ENCODE data around the gene ABCC6. TPM values are rescaled to one million over a fixed set of nuclear protein-coding genes. Genes with fewer than 3 reads are reported as not detected.

The ABCC6 gene
- total and polyA plus RNA-seq, 8 donors: 4.1 to 95.6 (median 11.5) TPM

DNA sequence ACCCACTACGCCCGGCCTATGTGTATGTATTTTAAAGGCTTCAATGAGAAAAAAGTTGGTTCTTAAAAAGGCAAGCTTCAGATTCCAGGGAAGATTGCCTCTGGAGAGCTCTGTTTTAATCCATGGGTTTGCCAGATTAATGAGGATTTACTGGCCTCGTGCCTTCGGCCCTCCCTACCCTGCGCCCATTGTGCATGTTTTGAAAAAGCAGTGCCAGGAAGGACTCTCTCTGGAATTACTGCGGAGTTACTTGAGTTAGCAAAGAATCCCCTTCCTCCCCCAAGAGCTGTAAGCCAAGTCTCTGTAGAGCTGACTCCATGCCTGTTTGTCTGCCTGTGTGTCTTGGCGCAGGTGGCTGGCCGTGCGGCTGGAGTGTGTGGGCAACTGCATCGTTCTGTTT, 98.9 kb downstream of the ABCC6 start:
- Histone ChIP-seq H3K27ac (peak overlapping the region in 2 of 5 donors; percentile 5 to 74), H3K27me3 (no peaks in the 10 kb centered on the region), H3K36me3 (peaks cover 32 to 96% (median 89%) of the 10 kb centered on the region in 4 donors), H3K4me3 (no peak overlapping the region), H3K4me1 (peaks cover 0 to 20% (median 9%) of the 10 kb centered on the region in 4 donors), H3K9me3 (peaks cover 0 to 12% (median 4%) of the 10 kb centered on the region in 4 donors)
- TF ChIP-seq, protein P1, sequence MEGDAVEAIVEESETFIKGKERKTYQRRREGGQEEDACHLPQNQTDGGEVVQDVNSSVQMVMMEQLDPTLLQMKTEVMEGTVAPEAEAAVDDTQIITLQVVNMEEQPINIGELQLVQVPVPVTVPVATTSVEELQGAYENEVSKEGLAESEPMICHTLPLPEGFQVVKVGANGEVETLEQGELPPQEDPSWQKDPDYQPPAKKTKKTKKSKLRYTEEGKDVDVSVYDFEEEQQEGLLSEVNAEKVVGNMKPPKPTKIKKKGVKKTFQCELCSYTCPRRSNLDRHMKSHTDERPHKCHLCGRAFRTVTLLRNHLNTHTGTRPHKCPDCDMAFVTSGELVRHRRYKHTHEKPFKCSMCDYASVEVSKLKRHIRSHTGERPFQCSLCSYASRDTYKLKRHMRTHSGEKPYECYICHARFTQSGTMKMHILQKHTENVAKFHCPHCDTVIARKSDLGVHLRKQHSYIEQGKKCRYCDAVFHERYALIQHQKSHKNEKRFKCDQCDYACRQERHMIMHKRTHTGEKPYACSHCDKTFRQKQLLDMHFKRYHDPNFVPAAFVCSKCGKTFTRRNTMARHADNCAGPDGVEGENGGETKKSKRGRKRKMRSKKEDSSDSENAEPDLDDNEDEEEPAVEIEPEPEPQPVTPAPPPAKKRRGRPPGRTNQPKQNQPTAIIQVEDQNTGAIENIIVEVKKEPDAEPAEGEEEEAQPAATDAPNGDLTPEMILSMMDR (IDR thresholded peaks at IDR 0.05): no peak
- TF ChIP-seq EP300 (IDR thresholded peaks at IDR 0.05) (no peak), POLR2A (IDR thresholded peaks at IDR 0.05) (no peak), POLR2AphosphoS5 (IDR thresholded peaks at IDR 0.05) (no peak)
- WGBS, 5 donors: 76 to 96% (median 90%) methylated on average over 10 of the region's 10 CpGs
- DNase-seq: no peak
- intact Hi-C loops (cut with DNase I; ENCODE audit: low total_unique reads): loop anchor here (5.0 to 10.0 kb wide), 2 partner anchors 90 to 247 kb away; no protein-coding TSS in a partner anchor

DNA sequence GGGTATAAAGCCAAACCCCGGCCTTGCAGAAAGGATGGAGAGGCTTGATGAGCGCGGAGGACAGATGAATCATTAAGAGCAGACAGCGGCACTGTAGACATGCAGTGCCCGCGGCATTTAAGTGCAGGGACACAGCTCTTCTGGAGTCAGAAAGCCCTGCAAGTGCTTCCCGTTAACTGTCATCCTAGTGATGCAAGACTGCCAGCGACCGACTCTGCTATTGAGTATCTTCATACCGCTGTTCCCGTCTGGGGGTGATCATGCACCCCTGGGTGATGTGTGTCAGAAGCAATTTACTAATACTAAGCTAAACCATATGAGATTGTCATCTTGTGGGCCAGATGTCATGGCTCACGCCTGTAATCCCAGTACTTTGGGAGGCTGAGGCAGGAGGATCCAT, 101.0 kb downstream of the ABCC6 start:
- WGBS, 5 donors: 91 to 96% (median 95%) methylated on average over 12 of the region's 12 CpGs
- TF ChIP-seq POLR2A (IDR thresholded peaks at IDR 0.05): no peak
- TF ChIP-seq EP300 (IDR thresholded peaks at IDR 0.05): no peak
- TF ChIP-seq, protein P1 (IDR thresholded peaks at IDR 0.05): no peak
- no peak for TF ChIP-seq POLR2AphosphoS5 (IDR thresholded peaks at IDR 0.05)
- intact Hi-C loops (cut with DNase I; ENCODE audit: low total_unique reads): loop anchor here (5.0 to 10.0 kb wide), 2 partner anchors 87 to 245 kb away; no protein-coding TSS in a partner anchor
- Histone ChIP-seq H3K4me3 (no peak overlapping the region), H3K27me3 (no peaks in the 10 kb centered on the region), H3K4me1 (peaks cover 0 to 19% (median 10%) of the 10 kb centered on the region in 4 donors), H3K36me3 (peaks cover 31 to 97% (median 92%) of the 10 kb centered on the region in 4 donors), H3K9me3 (peaks cover 0 to 12% (median 4%) of the 10 kb centered on the region in 4 donors), H3K27ac (no peak overlapping the region)
- no peak for DNase-seq

DNA sequence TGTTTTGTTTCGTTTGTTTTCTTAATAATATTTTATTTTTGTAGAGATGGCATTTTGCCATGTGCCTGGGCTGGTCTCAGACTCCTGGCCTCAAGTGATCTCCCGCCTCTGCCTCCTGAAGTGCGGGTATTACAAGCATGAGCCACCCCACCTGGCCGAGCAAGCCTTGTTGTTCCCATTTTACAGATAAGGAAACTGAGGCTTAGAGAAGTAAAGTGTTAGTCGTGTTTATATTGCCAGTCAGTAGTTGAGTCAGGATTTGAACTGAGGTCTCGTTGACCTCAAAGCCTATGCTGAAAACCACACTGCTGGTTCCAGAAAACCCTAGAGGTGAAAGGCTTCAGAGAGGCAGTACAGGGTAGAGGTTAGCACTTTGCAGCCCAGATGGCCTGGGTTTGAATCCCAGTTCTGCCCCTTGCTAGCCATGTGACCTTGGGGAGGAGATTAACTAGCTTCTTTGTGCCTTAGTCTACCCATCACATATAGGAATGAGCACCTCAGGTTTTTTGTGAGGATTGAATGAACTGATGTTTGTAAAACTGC, 102.0 kb downstream of the ABCC6 start:
- peak overlapping the region in 4 of 5 donors; percentile 43 to 73 (median 69) for H3K27ac ChIP-seq
- intact Hi-C loops (cut with DNase I; ENCODE audit: low total_unique reads): loop anchor here (5.0 to 10.0 kb wide), 2 partner anchors 86 to 244 kb away; no protein-coding TSS in a partner anchor
- 75 to 83% (median 78%) methylated on average over 6 of the region's 6 CpGs for WGBS, 5 donors
- no peak overlapping the region for H3K4me3 ChIP-seq
- no peaks in the 10 kb centered on the region for H3K27me3 ChIP-seq
- H3K36me3 ChIP-seq: peaks cover 41 to 97% (median 92%) of the 10 kb centered on the region in 4 donors
- TF ChIP-seq, protein P1 (IDR thresholded peaks at IDR 0.05): no peak
- TF ChIP-seq POLR2A (IDR thresholded peaks at IDR 0.05): no peak
- TF ChIP-seq EP300 (IDR thresholded peaks at IDR 0.05): no peak
- no peak for TF ChIP-seq POLR2AphosphoS5 (IDR thresholded peaks at IDR 0.05)
- peaks cover 0 to 17% (median 10%) of the 10 kb centered on the region in 4 donors for H3K4me1 ChIP-seq
- peaks cover 0 to 12% (median 4%) of the 10 kb centered on the region in 4 donors for H3K9me3 ChIP-seq
- no peak for DNase-seq

DNA sequence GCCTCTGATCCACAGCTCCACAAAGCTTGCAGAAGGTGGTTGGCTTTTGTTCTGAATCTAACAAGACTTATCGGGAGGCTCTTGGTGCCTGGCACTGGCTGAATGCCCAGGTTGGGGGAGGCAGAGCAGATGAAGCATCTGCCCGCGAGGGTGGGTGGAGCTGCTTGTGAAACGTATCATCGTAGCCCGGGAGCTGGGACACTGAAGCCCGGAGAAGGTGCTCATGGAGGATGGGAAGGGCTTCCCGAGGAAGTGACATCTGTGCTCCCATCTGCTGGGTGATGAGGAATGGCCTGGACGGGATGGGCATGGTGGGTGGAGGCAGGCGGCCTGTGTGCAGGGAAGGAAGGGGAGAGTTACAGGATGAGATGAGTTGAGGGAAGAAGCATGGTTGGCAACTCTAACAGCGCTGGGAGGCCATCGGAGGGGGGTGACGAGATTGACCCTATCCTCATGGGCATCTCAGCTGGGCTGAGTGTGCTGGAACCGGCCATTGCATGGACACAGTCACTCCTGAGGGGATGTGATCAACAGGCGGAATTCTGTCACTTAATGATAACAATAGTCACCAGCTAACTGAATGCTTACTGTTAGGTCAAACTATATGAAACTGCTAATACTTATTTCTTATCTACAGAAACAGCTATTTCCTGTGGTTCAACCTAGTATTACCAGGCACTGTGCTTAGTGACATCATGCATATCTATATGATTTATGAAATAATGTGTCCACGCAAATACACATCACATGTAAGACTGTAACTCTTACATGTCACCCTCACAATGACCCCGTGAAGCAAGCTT, 102.7 kb downstream of the ABCC6 start:
- H3K4me1 ChIP-seq: peaks cover 0 to 17% (median 10%) of the 10 kb centered on the region in 4 donors
- WGBS, 5 donors: 53 to 59% (median 56%) methylated on average over 16 to 17 of the region's 17 CpGs
- H3K9me3 ChIP-seq: peaks cover 0 to 12% (median 4%) of the 10 kb centered on the region in 4 donors
- TF ChIP-seq, protein P1 (IDR thresholded peaks at IDR 0.05): no peak
- TF ChIP-seq POLR2A (IDR thresholded peaks at IDR 0.05) (no peak), POLR2AphosphoS5 (IDR thresholded peaks at IDR 0.05) (peak in 1 of 3 donors; percentile 33), EP300 (IDR thresholded peaks at IDR 0.05) (no peak)
- H3K27me3 ChIP-seq: no peaks in the 10 kb centered on the region
- peak overlapping the region; percentile 30 to 73 (median 67) for H3K27ac ChIP-seq
- peaks cover 46 to 97% (median 92%) of the 10 kb centered on the region in 4 donors for H3K36me3 ChIP-seq
- no peak overlapping the region for H3K4me3 ChIP-seq
- intact Hi-C loops (cut with DNase I; ENCODE audit: low total_unique reads): loop anchor here (5.0 to 10.0 kb wide), 2 partner anchors 86 to 243 kb away; no protein-coding TSS in a partner anchor
- DNase-seq: peak; percentile 56 to 78
